HepG2 (cell line): Measurements from ENCODE around the gene PRKCG. TPM values are rescaled to one million over a fixed set of nuclear protein-coding genes. Genes with fewer than 3 reads are reported as not detected.

ENCODE experiments used
- ATAC-seq: fragments of 200-7000 bp; cut with Tn5 transposase; 3 replicates; pipeline ENCODE4 v1.9.1; 2020; ENCODE audit warnings: mild to moderate bottlenecking, moderate library complexity
- BruUV-seq: library from RNA; stranded (reverse); fragments of 400-500 nt; replicated peaks from 2 replicates; lab custom pipeline; 2021; lab: Mats Ljungman, UMichigan
- CTCF ChIA-PET: fragments of 300-600 bp; formaldehyde crosslinking; extraction: SDS; loops from one replicate; lab custom pipeline; 2021; ENCODE audit warnings: low total read pairs, inconsistent platforms, low intra/inter-chr PET ratio; lab: Yijun Ruan, JAX
- POLR2A ChIA-PET: fragments of 350-600 bp; sonication (Branson Sonifier 250); formaldehyde crosslinking; loops from one replicate; lab custom pipeline; 2020; ENCODE audit warnings: antibody characterized with exemption, inconsistent platforms; lab: Yijun Ruan, JAX
- DNase-seq: peaks from one replicate; pipeline ENCODE4 v3.0.0-alpha.2; 2015; ENCODE audit warnings: low spot score
- FAIRE-seq: peaks from 3 replicates; lab custom pipeline; 2011; peaks lifted over from hg19 to GRCh38; lab: Jason Lieb, UNC
- H2AFZ ChIP-seq: one replicate; pipeline ENCODE4 v1.6.1; 2011; ENCODE audit warnings: low read length, inconsistent platforms
- H3K27ac ChIP-seq: fragments of 300-600 bp; 3 replicates; pipeline ENCODE4 v1.8.0; 2011; ENCODE audit warnings: mixed run types, mild to moderate bottlenecking, mixed read lengths, low read length, inconsistent platforms; ENCODE audit not compliant: insufficient read depth; ENCODE audit errors: extremely low read length
- H3K27me3 ChIP-seq, 2 experiments: fragments of 200-600 bp in 1 of 2; 2 replicates in 1 of 2; 3 replicates in 1 of 2; pipeline versions ENCODE4 v1.6.0 to v1.8.0; 2011; ENCODE audit warnings: low read length in 2 of 2, mild to moderate bottlenecking in 2 of 2, moderate library complexity in 2 of 2, inconsistent platforms in 1 of 2; ENCODE audit not compliant: insufficient read depth in 2 of 2, control insufficient read depth in 1 of 2
- H3K36me3 ChIP-seq, 2 experiments: fragments of 200-600 bp in 1 of 2; replicated peaks in 1 of 2; 2 replicates in 1 of 2; 3 replicates in 1 of 2; pipeline versions ENCODE4 v1.5.1 to v1.8.0; 2011; ENCODE audit warnings: low read length in 2 of 2, inconsistent platforms in 1 of 2; ENCODE audit not compliant: insufficient read depth in 2 of 2, control insufficient read depth in 1 of 2
- H3K4me1 ChIP-seq: 2 replicates; pipeline ENCODE4 v1.5.1; 2012; ENCODE audit warnings: low read length, inconsistent platforms; ENCODE audit not compliant: insufficient read depth
- H3K4me2 ChIP-seq: 2 replicates; pipeline ENCODE4 v1.6.0; 2011; ENCODE audit warnings: low read depth, low read length, inconsistent platforms
- H3K4me3 ChIP-seq, 3 experiments: fragments of 200-600 bp in 1 of 3; sonication (generic), shearing (Covaris generic) in 1 of 3; replicated peaks in 1 of 3; 2 replicates each; pipeline ENCODE4 v1.5.1; 2011 to 2016; ENCODE audit warnings: low read length in 3 of 3, inconsistent platforms in 2 of 3, low read depth in 2 of 3, mild to moderate bottlenecking in 2 of 3, control low read depth in 1 of 3, mixed read lengths in 1 of 3; ENCODE audit not compliant: insufficient read depth in 1 of 3
- H3K79me2 ChIP-seq: one replicate; pipeline ENCODE4 v1.6.1; 2011; ENCODE audit warnings: low read length, inconsistent platforms; ENCODE audit not compliant: insufficient read depth
- H3K9ac ChIP-seq: 2 replicates; pipeline ENCODE4 v1.6.0; 2011; ENCODE audit warnings: mild to moderate bottlenecking, low read depth, low read length, inconsistent platforms; ENCODE audit not compliant: insufficient read depth
- H3K9me3 ChIP-seq: 2 replicates; pipeline ENCODE4 v1.5.1; 2012; ENCODE audit warnings: mild to moderate bottlenecking, low read length
- H4K20me1 ChIP-seq: 2 replicates; pipeline ENCODE4 v1.6.0; 2011; ENCODE audit warnings: inconsistent platforms, mild to moderate bottlenecking, low read length, moderate library complexity; ENCODE audit not compliant: insufficient read depth
- ARHGAP35 ChIP-seq: sonication (generic); formaldehyde crosslinking; IDR thresholded peaks from 2 replicates; pipeline ENCODE4 v1.9.0; 2022; ENCODE audit warnings: mild to moderate bottlenecking, inconsistent platforms, moderate library complexity, missing genetic modification reagents, borderline replicate concordance
- CENPT ChIP-seq: sonication (generic); formaldehyde crosslinking; IDR thresholded peaks from 2 replicates; pipeline ENCODE4 v1.8.0; 2022; ENCODE audit warnings: low read depth, mild to moderate bottlenecking, moderate library complexity, missing genetic modification reagents
- DMAP1 ChIP-seq: IDR thresholded peaks from 2 replicates; pipeline ENCODE4 v1.6.1; 2016
- MLLT10 ChIP-seq: sonication (generic); formaldehyde crosslinking; IDR thresholded peaks from 2 replicates; pipeline ENCODE4 v1.4.0; 2020; ENCODE audit warnings: missing genetic modification reagents
- SOX6 ChIP-seq, 2 experiments: fragments of 450-650 bp in 1 of 2; sonication (generic) in 1 of 2; formaldehyde crosslinking in 1 of 2; IDR thresholded peaks; 2 replicates each; pipeline versions ENCODE4 v1.4.0 to v1.6.1; 2017 to 2020; ENCODE audit warnings: antibody characterized with exemption in 1 of 2, mild to moderate bottlenecking in 1 of 2, missing genetic modification reagents in 1 of 2
- SSRP1 ChIP-seq: IDR thresholded peaks from 2 replicates; pipeline ENCODE4 v1.6.1; 2016; ENCODE audit warnings: control low read depth
- ZNF44 ChIP-seq: sonication (generic); formaldehyde crosslinking; IDR thresholded peaks from 2 replicates; pipeline ENCODE4 v1.5.1; 2020; ENCODE audit warnings: mild to moderate bottlenecking, missing genetic modification reagents
- WGBS: methylation state at CpG from one replicate; pipeline ENCODE4 v1.1.6; 2017; ENCODE audit warnings: low lambda C conversion rate; 5-methylcytosine and 5-hydroxymethylcytosine counted together
- in situ Hi-C: cut with HindIII; loops from 2 replicates; pipeline ENCODE4 v1.10.0; 2017; ENCODE audit warnings: low pct_unique_long_range_greater_than_20kb; ENCODE audit not compliant: extremely low pct_ligation_motif_present
- intact Hi-C: fragments of 100-400 bp; cut with micrococcal nuclease; formaldehyde crosslinking; loops from one replicate; pipeline ENCODE4 v1.10.0; 2022; ENCODE audit not compliant: unreplicated experiment
- polyA plus RNA-seq, 8 experiments: library from polyadenylated mRNA; depleted of rRNA in 3 of 8; stranded (reverse) in 7 of 8; unstranded in 1 of 8; fragments of >200 nt; fragmentation: Illumina TruSeq in 4 of 8; extraction: Trizol in 4 of 8; gene quantifications; 2 replicates each; pipeline versions ENCODE4 v1.2.1 to v1.2.3, GENCODE V29; 2011 to 2016; ENCODE audit warnings: low read depth in 4 of 8, missing spikeins in 1 of 8, mixed read lengths in 1 of 8; ENCODE audit not compliant: insufficient read depth in 1 of 8
- total RNA-seq, 5 experiments: library from RNA; depleted of rRNA; stranded (reverse); fragments of >200 nt; fragmentation: Illumina TruSeq; extraction: Trizol; gene quantifications; 2 replicates each; pipeline ENCODE4 v1.2.3, GENCODE V29; 2016; ENCODE audit warnings: low read depth in 1 of 5
- TF ChIP-seq, protein P1 (sequence below): sonication (generic); formaldehyde crosslinking; IDR thresholded peaks from 2 replicates; pipeline ENCODE4 v1.4.0; 2020; ENCODE audit warnings: missing genetic modification reagents
- TF ChIP-seq, protein P2 (sequence below), 2 experiments: sonication (generic) in 1 of 2; formaldehyde crosslinking in 1 of 2; IDR thresholded peaks; 2 replicates each; pipeline versions ENCODE4 v1.6.1 to v1.9.0; 2014 to 2022; ENCODE audit warnings: antibody characterized with exemption in 1 of 2, borderline replicate concordance in 1 of 2, inconsistent platforms in 1 of 2, low read depth in 1 of 2, missing genetic modification reagents in 1 of 2
- TF ChIP-seq, protein P3 (sequence below): sonication (generic); formaldehyde crosslinking; IDR thresholded peaks from 2 replicates; pipeline ENCODE4 v1.4.0; 2020; ENCODE audit warnings: missing genetic modification reagents, borderline replicate concordance

Gene PRKCG
- total and polyA plus RNA-seq, 2 of the 13 experiments (the other 11 are each of a cell fraction or from before 2014, with no cell fraction given) = 0.02 to 0.03 TPM

DNA sequence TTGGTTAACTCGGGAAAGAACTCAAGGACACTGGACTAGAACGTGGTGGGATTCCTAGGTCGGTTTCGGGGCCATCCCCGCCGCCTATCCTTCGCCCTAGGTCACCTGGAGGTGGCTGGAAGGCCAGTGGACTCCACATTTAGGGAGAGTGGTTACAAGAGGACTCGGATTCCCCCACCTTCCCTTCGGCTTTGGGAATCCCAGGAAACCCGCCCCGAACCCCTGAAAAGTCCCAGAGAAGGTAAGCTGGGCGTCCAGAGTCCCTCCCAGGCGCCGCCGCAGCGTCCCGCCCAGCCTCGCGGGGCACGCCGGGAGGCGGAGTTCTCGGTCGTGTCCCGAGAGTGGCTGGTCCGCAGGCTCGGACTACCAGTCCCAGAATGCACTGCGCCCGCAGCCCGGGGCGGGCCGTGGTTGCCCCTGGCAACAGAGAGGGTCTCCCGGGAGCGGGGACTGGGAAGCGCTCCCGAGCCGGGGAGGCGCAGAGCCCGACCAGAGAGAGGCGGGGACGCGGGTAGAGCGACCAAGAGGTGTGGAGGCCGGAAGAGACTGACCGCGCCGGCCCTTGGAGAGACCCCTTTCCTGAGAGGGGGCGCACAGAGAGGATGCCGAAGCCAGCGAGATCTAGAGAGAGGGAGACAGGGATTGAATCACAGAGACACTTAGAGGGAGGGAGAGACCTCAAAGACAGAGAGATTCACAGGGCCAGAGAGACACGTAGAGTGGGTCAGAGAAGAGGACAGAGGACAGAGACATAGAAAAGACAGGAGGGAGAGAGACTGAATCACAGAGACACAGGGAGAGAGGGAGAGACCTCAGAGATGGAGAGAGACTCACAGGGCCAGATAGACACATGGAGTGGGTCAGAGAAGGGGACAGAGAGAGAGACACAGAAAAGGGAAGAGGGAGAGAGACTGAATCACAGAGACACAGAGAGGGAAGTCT lies 2.6 kb upstream of the PRKCG start:
- peak; percentile 86 for DNase-seq
- peak; percentile 88 for ATAC-seq
- FAIRE-seq = peak; percentile 72
- Histone ChIP-seq H3K27ac (no peak overlapping the region), H3K79me2 (no peaks in the 10 kb centered on the region), H3K4me1 (peaks cover 30% of the 10 kb centered on the region), H3K4me3 (peak overlapping the region; percentile 64 to 84 (median 68)), H4K20me1 (peaks cover 4% of the 10 kb centered on the region; the same call in 1 of the 2 replicates), H3K4me2 (peak overlapping the region; percentile 99), H2AFZ (peak overlapping the region; percentile 67), H3K27me3 (peaks cover 0 to 28% of the 10 kb centered on the region in 2 experiments; a peak in 3 of 5 replicates), H3K36me3 (peaks cover 2 to 8% of the 10 kb centered on the region in 2 experiments; a peak in 2 of 5 replicates), H3K9ac (peak overlapping the region; percentile 71), H3K9me3 (no peaks in the 10 kb centered on the region)
- POLR2A ChIA-PET = interaction anchor here (1.0 to 4.3 kb wide), 4 partner anchors 9 to 86 kb away, joined by 4 to 102 read pairs (median 7); partner anchors contain the start of gene MYADM
- intact Hi-C loops (loop anchor here (1.0 kb wide), 1 partner anchor 10 kb away; no protein-coding TSS in a partner anchor), in situ Hi-C loops (loop anchor here (5.0 kb wide), 1 partner anchor 37 kb away; no protein-coding TSS in a partner anchor)
- CTCF ChIA-PET = interaction anchor here (1.5 kb wide), 1 partner anchor 37 kb away, joined by 3 read pairs; no protein-coding TSS in a partner anchor
- 3% methylated on average over 25 of the region's 51 CpGs for WGBS
- BruUV-seq = no TSS peak
- TF ChIP-seq CENPT (CRISPR knock-in tag) (no peak), SSRP1 (CRISPR knock-in tag) (no peak), SOX6 (IDR thresholded peaks at IDR 0.05) (no peak), SOX6 (CRISPR knock-in tag; IDR thresholded peaks at IDR 0.05) (no peak; the same call in 1 of the 2 replicates), MLLT10 (CRISPR knock-in tag) (no peak), ARHGAP35 (CRISPR knock-in tag) (no peak), ZNF44 (CRISPR knock-in tag) (peak; percentile 49; the same call in 1 of the 2 replicates), DMAP1 (CRISPR knock-in tag) (no peak)
- TF ChIP-seq, protein P1, sequence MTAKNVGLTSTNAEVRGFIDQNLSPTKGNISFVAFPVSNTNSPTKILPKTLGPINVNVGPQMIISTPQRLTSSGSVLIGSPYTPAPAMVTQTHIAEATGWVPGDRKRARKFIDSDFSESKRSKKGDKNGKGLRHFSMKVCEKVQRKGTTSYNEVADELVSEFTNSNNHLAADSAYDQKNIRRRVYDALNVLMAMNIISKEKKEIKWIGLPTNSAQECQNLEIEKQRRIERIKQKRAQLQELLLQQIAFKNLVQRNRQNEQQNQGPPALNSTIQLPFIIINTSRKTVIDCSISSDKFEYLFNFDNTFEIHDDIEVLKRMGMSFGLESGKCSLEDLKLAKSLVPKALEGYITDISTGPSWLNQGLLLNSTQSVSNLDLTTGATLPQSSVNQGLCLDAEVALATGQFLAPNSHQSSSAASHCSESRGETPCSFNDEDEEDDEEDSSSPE (CRISPR knock-in tag) = peak; percentile 49; the same call in 1 of the 2 replicates
- TF ChIP-seq, protein P2, sequence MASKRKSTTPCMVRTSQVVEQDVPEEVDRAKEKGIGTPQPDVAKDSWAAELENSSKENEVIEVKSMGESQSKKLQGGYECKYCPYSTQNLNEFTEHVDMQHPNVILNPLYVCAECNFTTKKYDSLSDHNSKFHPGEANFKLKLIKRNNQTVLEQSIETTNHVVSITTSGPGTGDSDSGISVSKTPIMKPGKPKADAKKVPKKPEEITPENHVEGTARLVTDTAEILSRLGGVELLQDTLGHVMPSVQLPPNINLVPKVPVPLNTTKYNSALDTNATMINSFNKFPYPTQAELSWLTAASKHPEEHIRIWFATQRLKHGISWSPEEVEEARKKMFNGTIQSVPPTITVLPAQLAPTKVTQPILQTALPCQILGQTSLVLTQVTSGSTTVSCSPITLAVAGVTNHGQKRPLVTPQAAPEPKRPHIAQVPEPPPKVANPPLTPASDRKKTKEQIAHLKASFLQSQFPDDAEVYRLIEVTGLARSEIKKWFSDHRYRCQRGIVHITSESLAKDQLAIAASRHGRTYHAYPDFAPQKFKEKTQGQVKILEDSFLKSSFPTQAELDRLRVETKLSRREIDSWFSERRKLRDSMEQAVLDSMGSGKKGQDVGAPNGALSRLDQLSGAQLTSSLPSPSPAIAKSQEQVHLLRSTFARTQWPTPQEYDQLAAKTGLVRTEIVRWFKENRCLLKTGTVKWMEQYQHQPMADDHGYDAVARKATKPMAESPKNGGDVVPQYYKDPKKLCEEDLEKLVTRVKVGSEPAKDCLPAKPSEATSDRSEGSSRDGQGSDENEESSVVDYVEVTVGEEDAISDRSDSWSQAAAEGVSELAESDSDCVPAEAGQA (IDR thresholded peaks at IDR 0.05; ENCODE audit: low read depth) = no peak
- TF ChIP-seq, protein P2 (CRISPR knock-in tag; IDR thresholded peaks at IDR 0.05; ENCODE audit: borderline replicate concordance) = no peak
- TF ChIP-seq, protein P3, sequence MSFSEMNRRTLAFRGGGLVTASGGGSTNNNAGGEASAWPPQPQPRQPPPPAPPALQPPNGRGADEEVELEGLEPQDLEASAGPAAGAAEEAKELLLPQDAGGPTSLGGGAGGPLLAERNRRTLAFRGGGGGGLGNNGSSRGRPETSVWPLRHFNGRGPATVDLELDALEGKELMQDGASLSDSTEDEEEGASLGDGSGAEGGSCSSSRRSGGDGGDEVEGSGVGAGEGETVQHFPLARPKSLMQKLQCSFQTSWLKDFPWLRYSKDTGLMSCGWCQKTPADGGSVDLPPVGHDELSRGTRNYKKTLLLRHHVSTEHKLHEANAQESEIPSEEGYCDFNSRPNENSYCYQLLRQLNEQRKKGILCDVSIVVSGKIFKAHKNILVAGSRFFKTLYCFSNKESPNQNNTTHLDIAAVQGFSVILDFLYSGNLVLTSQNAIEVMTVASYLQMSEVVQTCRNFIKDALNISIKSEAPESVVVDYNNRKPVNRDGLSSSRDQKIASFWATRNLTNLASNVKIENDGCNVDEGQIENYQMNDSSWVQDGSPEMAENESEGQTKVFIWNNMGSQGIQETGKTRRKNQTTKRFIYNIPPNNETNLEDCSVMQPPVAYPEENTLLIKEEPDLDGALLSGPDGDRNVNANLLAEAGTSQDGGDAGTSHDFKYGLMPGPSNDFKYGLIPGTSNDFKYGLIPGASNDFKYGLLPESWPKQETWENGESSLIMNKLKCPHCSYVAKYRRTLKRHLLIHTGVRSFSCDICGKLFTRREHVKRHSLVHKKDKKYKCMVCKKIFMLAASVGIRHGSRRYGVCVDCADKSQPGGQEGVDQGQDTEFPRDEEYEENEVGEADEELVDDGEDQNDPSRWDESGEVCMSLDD (CRISPR knock-in tag) = no peak
